NCI-H748 (cell line): ENCODE data around the gene ATP1A4.

Experiments used
- DNase-seq: peaks from one replicate; lab custom pipeline; 2025; ENCODE audit not compliant: unreplicated experiment; lab: John Stamatoyannopoulos, UW

ATP1A4 gene

DNA sequence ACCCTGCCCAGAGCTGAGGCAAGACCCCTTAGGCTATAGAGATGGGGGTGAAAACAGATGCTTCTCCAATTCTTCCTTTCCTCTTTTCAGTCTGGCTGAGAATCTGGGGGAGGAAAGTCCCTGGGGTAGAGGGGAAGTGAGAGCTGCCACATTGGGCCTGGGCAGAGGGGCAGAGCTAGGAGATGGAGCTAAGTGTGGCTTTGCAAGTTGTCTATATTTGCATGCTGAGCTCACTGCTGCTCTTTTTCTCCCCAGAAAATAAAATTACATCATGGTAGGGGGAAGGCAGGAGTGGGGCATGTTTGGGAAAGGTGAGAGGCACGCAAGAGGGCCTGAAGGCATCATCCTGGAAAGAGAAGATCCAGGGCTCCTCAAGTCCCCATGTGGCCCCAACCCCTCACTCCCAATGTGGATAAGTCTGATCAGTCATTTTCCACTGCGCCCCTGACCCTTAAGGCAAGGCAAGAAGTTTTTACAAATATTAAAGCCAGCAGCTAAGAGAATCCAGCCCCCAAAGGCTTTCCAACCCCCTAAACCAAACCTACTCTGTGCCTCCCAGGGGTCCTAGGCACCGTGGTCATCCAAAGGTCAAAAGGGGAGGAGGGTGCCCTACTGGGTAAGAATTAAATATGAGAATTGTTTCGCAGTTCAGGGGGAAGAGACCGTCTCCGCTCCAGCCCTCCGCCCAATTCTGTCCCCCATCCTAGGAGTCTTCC, 53.3 kb downstream of the ATP1A4 start:
- no peak for DNase-seq

DNA sequence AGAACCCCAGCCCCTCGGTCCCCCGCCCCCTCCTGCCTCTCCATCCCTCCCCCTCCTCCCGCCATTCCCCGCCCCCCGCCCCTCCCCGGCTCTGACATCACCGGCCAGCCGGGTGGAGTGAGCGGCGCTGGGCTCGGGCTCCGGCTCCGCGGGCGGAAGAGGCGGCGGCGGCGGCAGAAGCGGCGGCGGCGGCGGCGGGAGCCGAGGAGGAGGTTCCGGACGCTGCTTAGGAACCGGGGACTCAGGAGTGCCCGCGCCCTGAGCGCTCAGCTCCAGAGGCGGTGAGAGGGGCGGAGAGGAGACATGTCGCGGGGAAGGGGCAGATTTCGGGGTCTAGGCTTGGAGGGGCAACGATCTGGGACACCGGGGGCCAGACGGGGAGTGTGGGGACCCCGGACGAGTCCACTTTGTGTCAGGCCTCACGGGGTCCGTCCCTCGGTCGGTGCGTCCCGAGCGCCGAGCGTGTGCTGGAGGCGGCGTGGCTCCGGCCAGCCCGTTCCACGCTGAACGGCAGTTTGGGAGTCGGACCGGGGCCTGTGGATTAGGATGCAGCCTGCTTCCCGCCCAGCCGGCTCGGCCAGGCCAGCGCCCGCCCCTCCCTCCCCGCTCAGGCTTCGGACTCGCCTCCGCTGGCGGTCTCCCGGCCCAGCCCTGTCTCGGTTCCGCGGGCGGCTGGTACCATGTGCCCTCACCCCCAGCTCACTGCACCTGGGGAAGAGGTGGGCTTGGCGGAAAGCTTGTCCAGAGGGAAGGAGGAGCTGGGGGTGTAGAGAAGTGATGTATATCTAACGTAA, 54.0 kb downstream of the ATP1A4 start, which contains the start of gene PEA15:
TSS of gene PEA15 (plus strand) at position 143 of the 794 bp plus-strand sequence. CDS start 6,161 bp downstream, outside the sequence.
- DNase-seq: peak; percentile 72

DNA sequence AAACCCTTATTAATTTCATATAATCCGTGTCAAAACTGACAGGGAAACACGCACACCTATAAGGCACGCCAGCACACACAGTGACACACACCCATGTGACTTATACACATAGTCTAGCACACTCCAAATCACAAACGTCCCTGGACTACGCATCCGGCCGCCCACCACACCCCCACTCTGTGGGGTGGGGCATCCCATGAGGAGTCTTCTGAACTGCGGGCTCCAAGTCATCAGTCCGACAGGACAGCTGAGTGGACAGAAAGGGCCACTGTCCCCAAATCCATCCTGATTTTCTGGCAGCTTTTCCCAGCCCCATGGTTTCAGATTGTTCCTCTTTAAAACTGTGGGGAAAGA, 54.6 kb downstream of the ATP1A4 start:
- DNase-seq: peak; percentile 47

DNA sequence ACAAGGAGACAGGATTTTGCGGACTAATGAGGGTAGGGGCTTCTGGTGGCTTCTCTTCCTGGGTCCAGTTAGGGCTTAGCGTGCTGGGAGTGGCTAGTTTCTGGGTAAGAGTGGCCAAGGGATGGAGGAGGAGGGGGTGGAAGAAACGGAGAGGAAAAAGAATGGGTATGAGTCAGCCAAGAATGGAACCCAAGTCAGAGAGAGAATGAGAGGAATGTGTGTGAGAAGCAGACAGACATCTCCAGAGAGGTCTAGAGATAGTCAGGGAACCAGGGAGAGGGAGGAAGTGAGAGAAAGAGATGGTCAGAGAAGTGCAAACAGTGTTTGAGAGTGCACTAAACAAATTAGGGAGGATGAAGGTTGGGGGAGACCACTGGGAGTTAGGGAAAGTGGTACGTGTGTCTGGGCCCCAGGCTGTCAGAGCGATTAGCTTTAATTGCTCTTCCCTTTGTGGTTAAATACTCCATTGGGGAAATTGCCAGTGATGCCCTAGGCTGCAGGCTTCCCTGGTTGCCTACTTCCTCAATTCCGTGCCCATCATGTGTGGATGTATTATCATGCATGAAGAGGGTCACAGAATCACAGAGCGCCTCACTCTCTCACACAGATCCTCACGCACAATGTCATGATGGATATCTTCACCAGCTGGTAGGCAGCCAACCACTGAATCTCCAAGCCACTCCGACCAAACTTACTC, 55.2 kb downstream of the ATP1A4 start:
- DNase-seq: peak; percentile 36

DNA sequence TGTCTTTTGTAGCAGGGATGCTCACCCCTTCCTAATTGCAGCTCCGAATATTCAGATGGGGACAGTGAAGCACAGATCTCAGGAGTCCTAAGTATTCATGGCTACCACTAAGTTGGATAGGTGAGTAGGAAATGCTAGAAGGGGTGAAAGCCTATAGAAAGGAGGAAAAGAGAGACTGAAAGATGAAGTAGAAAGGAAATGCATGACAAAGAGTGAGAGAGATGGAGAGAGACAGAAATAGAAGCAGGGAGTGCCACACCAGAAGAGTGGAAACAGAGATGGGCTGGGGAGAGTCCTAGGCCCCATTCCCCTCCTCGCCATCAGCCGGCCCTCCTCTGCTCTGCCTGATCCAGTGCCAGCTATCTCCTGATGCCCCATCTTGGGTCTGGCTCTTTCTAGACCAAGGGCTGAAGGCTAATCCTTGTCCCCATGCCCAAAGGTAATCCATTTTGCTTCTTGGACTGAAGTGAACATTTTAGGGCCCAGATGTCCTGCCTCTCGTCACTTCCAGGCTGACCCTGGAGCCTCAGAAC, 55.8 kb downstream of the ATP1A4 start:
- no peak for DNase-seq

DNA sequence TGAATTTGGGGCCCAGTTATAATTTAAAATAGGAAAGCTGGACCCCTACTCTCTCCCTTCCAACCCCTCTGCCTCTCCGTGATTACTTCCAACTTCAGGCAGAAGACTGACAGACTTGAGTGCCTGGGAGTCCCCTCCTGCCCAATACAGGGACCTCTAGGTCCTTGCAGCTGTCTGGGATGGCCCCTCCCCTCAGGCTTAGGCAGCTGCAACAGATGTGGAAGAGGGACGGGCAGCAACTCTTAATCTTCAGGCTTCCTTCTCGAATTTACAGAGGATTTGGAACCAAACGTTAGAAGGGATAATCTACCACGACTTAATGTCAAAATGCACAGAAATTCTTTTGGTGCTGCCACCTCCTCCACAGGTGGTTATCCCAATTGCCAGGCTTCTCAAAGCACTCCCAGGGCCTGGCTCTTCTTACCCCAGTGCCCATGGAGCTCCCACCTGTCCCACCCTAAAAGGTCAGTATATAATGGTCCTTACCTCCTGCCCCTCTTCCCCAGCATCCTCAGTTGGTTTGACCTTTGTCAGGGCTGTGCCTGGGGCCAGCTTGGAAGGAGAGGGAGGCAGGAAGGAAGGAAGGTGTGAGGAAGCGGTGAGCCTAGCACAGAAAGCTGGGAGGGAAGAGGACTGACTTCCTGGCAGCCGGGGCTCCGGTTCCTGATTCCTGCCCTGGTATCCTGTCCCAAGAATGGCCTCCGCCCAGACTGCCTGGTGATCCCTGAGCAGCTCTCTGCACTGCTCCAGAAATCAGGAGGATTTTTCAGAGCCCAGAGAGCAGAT, 56.6 kb downstream of the ATP1A4 start:
- no peak for DNase-seq

DNA sequence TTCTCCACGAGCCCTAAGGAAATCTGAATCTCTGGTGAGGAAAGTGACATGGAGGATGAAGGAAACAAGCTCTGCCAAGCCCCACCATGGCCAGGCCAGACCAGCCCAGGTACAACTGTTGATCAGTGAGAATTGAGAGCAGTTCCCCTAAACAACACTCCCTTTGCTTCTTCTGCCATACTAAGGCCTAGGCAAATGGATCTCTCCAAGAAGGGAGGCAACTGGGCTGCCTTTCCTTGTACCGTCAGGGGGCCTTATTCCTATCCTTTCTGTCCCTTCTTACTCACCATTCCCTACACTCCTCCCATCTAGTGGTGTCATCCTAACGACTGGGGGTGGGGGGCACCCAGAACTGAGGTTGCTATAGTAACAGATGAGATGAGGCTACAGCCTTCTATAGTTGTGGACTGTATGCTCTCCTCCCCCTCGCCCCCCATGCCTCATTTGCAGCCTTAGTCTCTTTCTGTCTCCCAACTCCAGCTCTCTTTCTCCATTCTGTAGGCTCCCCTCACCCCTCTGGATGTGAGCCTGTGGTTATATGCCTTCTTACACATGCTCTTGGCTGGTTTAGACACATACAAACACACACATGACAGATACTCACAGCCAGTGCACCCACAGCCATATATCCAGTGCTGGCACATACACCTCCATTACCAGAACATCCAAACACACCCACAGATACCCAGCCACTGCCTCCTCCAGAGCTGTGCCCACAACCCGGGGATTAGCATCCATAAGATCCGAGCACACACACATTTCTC, 57.3 kb downstream of the ATP1A4 start:
- no peak for DNase-seq

DNA sequence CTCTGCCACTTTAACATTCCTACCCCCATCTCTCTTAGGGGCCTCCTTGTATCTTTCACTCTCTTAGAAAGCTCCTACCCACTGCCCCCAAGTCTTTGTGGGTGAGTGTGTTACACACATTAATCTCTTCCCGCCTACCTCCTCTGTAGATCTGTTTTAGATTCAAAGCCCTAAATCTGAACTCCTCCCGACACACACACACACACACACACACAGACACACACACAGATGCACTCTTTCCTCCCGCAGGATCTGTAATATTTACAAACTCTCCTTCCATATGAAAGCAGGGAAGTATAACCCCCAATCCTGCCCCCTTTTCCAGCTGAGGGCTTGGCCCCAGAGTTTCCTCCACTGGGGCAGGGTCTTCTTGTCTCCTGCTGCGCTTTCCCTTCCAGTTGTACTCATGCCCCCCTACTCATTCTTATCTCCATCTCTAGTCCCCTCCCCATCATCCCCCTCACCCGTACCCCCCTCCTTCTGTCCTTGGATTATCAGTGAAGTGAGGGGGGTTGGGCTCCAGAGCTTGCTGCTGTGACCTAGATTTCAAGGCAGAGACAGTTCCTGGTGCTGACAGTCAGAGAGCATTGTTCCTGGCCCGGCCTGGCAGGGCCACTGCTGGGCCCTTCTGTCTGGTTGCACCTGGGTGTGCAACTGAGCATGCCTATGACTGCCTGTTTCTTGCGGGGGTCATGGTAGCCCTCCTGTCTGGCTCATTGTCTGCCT, 58.1 kb downstream of the ATP1A4 start:
- DNase-seq: no peak

DNA sequence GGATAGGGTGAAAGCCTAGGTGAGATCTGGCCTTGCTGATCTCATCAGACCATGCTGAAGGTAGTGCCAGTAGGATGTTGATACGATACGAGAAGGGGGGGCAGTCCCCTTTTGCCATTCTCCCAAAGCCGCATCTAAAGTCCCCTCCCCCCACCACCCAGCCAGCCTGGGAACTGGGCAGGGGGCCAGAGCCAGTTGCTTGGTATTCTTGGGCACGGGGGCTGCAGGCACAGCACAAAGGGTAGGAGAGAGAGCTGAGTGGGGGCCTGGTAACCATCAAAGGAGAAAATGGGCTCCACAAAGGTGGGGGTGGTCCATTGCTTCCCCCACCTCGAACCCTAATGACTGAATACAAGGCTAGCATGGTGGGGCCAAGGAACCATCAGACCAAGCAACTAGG, 59.2 kb downstream of the ATP1A4 start:
- no peak for DNase-seq

DNA sequence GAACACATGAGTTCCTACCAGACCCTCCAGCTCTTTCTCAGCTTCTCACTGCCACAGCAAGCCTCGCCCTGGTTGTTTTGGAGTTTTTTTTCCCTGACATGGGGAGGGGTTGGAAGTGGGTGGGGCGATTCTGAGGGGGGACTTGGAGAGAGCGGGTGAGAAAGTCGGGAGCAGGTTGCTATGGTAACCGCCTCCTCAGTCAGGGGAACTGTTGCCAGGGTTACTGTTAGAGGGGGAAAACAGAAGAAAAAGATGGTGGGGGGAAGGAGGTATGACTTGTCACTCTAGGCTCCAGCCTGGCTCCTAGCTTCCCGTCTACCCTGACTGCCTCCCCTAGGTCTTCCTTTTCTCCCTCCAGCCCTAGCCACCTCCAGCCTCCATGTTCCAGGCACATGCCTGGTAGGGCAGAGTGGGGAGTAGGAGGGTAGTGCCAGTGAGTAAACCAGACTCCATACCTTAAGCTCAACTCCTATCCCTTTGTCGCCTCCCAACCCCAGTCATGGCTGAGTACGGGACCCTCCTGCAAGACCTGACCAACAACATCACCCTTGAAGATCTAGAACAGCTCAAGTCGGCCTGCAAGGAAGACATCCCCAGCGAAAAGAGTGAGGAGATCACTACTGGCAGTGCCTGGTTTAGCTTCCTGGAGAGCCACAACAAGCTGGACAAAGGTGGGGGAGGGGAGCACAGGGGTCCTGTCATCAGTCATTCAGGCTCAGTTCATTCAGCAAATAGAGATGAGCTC, 59.8 kb downstream of the ATP1A4 start:
- DNase-seq: peak; percentile 32

DNA sequence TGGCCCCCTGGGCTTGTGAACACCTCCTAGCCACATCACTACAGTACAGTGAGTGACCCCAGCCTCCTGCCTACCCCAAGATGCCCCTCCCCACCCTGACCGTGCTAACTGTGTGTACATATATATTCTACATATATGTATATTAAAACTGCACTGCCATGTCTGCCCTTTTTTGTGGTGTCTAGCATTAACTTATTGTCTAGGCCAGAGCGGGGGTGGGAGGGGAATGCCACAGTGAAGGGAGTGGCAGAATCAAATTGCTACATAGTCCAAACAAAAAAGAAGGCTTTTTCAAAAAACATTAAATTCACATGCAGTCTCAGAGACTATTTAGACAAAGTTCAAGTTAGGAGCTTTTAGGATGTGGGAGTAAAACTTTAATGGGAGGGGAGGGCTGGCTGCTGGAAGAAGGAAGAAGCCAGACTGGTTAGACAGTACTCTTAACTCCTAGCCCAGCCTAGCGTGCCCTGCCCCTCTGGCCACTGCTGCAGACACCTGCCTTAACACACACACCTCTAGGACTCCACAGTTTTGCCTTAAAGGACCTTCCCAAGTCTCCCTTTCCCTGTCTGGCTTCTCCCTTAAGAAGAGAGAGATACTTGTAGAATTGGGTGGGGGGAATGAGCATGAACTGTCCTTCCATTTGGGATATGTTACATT, 63.2 kb downstream of the ATP1A4 start:
- DNase-seq: no peak

DNA sequence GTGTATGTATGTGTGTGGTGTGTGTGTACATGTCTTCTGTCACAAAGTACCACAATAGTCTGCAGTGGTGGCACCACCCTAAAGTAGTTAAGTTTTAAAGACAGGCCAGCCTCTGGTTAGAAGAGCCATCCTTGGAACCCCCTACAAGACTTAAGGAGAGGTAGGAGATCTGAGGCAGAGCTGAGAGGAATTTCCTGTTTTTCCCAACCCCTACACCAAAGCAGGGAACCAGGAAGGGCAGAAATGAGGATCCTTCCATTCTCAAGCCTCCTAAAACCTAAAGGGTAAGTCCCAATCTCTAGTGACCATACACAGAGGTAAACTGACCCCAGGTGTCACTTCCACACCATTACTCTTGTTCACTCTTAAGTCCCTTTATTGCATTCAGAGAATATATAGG, 64.9 kb downstream of the ATP1A4 start:
- no peak for DNase-seq

DNA sequence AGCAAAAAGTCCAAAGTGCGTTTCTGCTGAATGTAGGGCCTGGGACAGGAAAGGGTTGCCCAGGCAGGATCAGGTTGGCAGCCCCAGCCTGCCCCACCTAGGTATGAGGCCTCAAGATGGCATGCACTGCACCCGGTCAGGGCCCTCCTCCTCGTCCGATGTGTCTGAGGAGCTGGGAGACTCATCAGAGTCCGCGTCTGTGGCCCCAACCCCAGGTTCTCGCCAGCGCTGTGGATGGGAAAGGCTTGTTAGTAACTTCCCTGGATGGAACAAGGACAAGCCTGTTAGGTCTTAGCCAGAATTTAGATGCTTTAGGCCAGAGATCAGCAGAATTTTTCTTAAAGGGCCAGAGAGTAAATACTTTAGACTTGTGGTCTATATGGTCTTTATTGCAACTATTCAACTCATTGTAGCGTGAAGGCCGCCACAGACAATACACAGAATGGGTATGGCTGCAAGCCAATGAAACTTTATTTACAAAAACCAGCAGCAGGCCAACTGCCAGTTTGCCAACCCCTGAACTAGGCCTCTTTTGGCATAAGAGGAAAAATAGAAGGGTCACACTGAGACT, 66.2 kb downstream of the ATP1A4 start:
- peak; percentile 42 for DNase-seq

DNA sequence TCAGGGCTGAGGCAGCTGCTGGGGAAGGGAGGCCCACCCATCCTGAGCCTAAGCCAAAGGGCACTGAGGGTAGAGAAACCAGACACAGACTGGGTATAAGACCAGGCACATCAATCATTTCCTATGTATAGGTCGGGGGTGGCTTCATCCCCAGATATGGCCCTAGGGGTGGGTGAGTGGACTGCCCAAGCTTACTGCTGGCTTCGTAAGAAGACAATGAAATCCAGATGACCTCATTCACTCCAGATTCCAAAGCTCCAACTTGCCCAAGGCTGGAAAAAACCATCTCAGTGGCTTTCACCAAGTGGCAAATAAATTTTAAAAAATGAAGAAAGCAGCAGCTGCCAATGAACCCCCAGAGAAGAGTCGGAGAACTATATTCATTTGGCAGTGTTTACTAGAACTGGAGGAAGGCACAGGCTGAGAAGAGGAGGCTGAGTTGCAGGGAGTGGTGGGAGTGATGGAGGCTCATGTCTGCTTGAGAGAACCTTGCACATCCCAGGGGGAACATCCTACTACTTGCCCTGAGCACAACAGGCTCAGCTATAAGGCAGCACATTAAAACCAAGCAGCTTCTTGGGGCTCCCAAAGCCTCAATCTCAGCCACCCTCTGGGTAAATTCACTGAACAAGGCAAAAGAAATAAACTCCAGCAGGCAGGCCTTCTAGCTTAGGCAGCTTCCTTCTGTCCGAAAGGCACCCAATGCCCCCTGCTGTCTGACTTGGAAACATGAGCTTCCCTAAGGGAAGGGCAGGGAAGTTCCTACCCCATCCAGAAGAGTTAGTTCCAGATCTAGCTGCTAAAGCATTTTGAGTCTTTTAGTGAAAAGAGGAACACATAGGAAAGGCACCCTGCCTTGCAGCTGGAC, 67.9 kb downstream of the ATP1A4 start:
- no peak for DNase-seq

DNA sequence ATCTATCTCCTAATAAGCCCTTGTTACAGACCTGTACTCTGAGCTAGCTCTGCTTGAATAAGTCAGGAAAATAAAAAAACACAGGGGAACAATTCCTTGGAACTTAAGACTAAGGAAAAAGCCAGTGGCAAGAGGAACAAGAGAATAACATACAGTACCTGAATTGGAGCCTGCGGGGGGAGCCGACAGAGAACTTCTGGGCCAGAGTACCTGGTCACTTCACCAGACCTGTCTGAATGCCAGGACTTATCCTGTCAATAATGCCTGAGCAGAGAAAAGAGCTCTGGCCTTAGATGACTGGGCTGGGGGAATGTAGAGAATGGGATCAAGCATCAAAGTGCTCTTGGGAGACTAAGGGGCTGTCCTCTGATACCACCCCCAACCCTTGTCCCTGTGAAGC, 68.9 kb downstream of the ATP1A4 start:
- DNase-seq: no peak

DNA sequence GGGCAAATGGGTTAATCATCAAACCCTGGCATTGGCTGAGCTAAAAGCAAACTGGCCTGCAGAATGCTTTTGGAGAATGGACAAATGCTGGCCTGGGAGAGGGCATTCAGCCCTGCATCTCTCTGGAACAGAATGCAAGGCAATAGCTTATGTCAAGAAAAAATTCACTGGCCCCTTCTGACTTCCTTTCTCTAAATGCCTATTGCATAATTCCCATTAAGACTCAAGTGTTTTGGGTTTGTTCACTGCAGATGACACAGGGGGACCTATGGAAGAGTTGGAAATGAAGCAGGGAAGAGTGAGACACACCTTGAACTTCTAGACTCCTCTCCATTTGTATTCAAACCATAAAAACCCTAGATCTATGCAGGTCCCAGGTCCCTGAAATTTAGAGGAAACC, 69.7 kb downstream of the ATP1A4 start:
- no peak for DNase-seq

DNA sequence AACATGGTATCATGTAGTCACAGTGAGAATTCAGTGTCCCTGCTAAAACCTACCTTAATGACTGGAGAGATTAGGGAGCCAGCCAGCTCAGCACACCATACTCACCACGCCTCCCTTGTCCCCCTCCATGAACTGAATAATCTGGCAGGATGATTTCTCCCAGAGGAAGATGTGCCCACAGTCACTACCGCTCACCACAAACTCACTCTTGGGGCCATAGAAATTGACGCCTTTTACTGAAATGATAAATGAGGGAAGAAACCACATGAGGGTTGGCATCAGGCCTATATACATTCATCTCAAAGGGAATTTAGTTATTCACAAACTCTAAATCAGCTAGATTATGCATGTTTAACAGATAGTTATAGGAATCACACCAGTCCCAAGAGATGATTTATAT, 71.1 kb downstream of the ATP1A4 start:
- no peak for DNase-seq
